PC-9 (cell line): ENCODE results near the gene HK2. TPM values are rescaled to one million over a fixed set of nuclear protein-coding genes. Genes with fewer than 3 reads are reported as not detected.

Experiments
- BruUV-seq: library from RNA; stranded (reverse); fragments of 400-500 nt; replicated peaks from 2 replicates; lab custom pipeline; 2021; lab: Mats Ljungman, UMichigan
- CTCF ChIA-PET: fragments of 300-600 bp; sonication (Branson Sonifier 250); formaldehyde crosslinking; loops from one replicate; lab custom pipeline; 2022; ENCODE audit warnings: antibody characterized with exemption; lab: Charles Lee
- POLR2A ChIA-PET: fragments of 300-600 bp; sonication (Branson Sonifier 250); formaldehyde crosslinking; loops from one replicate; lab custom pipeline; 2022; ENCODE audit warnings: antibody characterized with exemption; ENCODE audit not compliant: unreplicated experiment; lab: Charles Lee
- DNase-seq, 2 experiments: peaks; one replicate each; pipeline versions ENCODE4 v3.0.0 to v3.0.0-alpha.2; 2015 to 2022; ENCODE audit warnings: mixed read lengths in 1 of 2
- H2AFZ ChIP-seq: fragments of 200-600 bp; sonication (generic); 2 replicates; pipeline ENCODE4 v1.8.1; 2017; ENCODE audit warnings: antibody characterized with exemption
- H3F3A ChIP-seq: fragments of 200-600 bp; sonication (generic); 2 replicates; pipeline ENCODE4 v1.8.1; 2017; ENCODE audit warnings: antibody characterized with exemption, mild to moderate bottlenecking, low read depth; ENCODE audit not compliant: insufficient read depth
- H3K27ac ChIP-seq: fragments of 200-600 bp; sonication (generic); 2 replicates; pipeline ENCODE4 v1.6.1; 2016; ENCODE audit warnings: mixed run types
- H3K27me3 ChIP-seq: fragments of 200-600 bp; sonication (generic); 2 replicates; pipeline ENCODE4 v1.6.1; 2016; ENCODE audit warnings: low read depth, mixed run types; ENCODE audit not compliant: insufficient read depth
- H3K36me3 ChIP-seq: fragments of 200-600 bp; sonication (generic); 2 replicates; pipeline ENCODE4 v1.6.1; 2016; ENCODE audit warnings: low read depth, mixed run types
- H3K4me1 ChIP-seq: fragments of 200-600 bp; sonication (generic); replicated peaks from 2 replicates; pipeline ENCODE4 v1.6.1; 2016; ENCODE audit warnings: mixed run types; ENCODE audit not compliant: insufficient read depth
- H3K4me2 ChIP-seq: fragments of 200-600 bp; sonication (generic); 2 replicates; pipeline ENCODE4 v1.6.1; 2017; ENCODE audit warnings: mixed run types
- H3K4me3 ChIP-seq: fragments of 200-600 bp; sonication (generic); 2 replicates; pipeline ENCODE4 v1.6.1; 2016; ENCODE audit warnings: mixed run types
- H3K79me2 ChIP-seq: fragments of 200-600 bp; sonication (generic); 2 replicates; pipeline ENCODE4 v1.6.1; 2017; ENCODE audit warnings: low read depth, mixed run types
- H3K9me2 ChIP-seq: fragments of 200-600 bp; sonication (generic); 2 replicates; pipeline ENCODE4 v1.8.1; 2017; ENCODE audit warnings: mild to moderate bottlenecking; ENCODE audit not compliant: insufficient read depth
- H3K9me3 ChIP-seq: fragments of 200-600 bp; sonication (generic); 2 replicates; pipeline ENCODE4 v1.8.1; 2016; ENCODE audit warnings: low read depth; ENCODE audit not compliant: insufficient read depth
- H4K20me1 ChIP-seq: fragments of 200-600 bp; sonication (generic); 2 replicates; pipeline ENCODE4 v1.8.1; 2017; ENCODE audit not compliant: insufficient read depth
- EZH2 ChIP-seq: fragments of 200-600 bp; sonication (generic); IDR thresholded peaks from 2 replicates; pipeline ENCODE4 v1.8.0; 2017; ENCODE audit warnings: antibody characterized with exemption, low read depth
- intact Hi-C: fragments of 100-400 bp; cut with micrococcal nuclease; formaldehyde crosslinking; loops from one replicate; pipeline ENCODE4 v1.10.0; 2022; ENCODE audit not compliant: unreplicated experiment
- total RNA-seq: library from RNA; stranded (reverse); gene quantifications from 2 replicates; pipeline ENCODE4 v1.2.3, GENCODE V29; 2021
- TF ChIP-seq, protein P1 (sequence below): fragments of 200-600 bp; sonication (generic); conservative IDR thresholded peaks from 2 replicates; pipeline ENCODE4 v1.6.1; 2017; ENCODE audit warnings: mixed run types, antibody characterized with exemption, mild to moderate bottlenecking, moderate library complexity

The HK2 gene
- total RNA-seq, 1 experiment from 2014 or later, result 7.8 TPM

DNA sequence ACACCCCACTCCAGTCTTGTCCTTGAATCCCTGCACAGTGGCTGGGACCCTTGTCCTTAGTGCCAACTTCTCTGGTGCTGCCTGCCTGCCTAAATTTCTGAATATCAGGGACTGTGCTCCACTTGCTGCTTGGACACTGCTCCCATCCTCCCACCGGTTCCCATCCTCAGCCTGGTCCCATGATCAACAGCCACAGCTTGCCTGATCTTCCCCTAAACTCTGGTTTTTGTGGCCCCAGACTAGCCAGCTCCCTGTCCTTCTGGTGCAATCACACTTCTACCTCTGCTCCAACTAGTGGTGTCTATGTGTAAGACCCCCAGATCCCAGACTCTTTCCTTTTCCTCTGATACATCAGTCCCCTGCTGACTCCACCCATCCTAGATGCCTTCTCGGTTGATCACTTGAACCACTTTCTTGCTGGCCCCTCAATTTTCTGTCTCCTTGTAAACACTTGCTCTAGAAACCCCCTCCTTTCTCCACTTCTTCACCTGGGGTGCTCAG, 87.4 kb downstream of the HK2 start:
- Histone ChIP-seq H3K4me1 (peaks cover 36% of the 10 kb centered on the region), H4K20me1 (no peaks in the 10 kb centered on the region), H2AFZ (no peak overlapping the region), H3F3A (peaks cover 12% of the 10 kb centered on the region; the same call in 1 of the 2 replicates), H3K79me2 (no peaks in the 10 kb centered on the region), H3K27ac (no peak overlapping the region), H3K4me2 (no peak overlapping the region), H3K9me2 (no peaks in the 10 kb centered on the region), H3K27me3 (no peaks in the 10 kb centered on the region), H3K36me3 (no peaks in the 10 kb centered on the region), H3K9me3 (no peaks in the 10 kb centered on the region), H3K4me3 (no peak overlapping the region)
- TF ChIP-seq, protein P1, sequence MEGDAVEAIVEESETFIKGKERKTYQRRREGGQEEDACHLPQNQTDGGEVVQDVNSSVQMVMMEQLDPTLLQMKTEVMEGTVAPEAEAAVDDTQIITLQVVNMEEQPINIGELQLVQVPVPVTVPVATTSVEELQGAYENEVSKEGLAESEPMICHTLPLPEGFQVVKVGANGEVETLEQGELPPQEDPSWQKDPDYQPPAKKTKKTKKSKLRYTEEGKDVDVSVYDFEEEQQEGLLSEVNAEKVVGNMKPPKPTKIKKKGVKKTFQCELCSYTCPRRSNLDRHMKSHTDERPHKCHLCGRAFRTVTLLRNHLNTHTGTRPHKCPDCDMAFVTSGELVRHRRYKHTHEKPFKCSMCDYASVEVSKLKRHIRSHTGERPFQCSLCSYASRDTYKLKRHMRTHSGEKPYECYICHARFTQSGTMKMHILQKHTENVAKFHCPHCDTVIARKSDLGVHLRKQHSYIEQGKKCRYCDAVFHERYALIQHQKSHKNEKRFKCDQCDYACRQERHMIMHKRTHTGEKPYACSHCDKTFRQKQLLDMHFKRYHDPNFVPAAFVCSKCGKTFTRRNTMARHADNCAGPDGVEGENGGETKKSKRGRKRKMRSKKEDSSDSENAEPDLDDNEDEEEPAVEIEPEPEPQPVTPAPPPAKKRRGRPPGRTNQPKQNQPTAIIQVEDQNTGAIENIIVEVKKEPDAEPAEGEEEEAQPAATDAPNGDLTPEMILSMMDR, result no peak
- no peak for TF ChIP-seq EZH2
- intact Hi-C loops, result loop anchor here (10.0 kb wide), 1 partner anchor 134 kb away; no protein-coding TSS in a partner anchor
- ChIA-PET POLR2A (no interaction called here), CTCF (no interaction called here)
- DNase-seq, result no peak
- no TSS peak for BruUV-seq

DNA sequence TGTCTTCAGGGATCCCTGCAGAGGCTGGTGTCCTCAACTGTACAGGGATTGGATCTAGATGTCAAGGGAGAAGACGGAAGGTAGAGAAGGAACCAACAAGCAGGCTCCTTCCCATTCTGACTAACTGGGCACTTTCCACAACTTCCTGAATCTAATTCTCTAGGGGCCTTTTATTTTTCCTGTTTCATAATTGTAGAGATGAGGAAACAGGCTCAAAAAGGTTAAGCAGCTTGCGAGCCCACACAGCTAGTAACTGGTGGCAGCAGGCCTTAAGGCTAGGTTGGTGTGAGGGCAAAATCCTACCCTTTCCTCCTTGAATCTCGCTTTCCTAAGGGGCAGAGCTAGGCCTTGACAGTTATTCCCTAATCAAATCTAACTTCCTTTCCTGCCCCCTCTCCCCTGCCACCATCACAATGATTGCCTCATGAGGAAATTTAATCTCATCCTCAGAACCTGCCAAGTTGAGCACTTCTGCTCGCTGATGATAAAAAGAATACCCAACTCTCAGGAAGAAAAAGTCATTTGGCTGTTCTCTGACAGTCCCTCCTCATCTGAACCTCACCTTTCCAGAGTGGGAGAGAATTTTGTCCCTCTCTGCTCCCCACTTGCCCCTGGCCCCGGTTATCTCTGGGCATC, 88.8 kb downstream of the HK2 start:
- Histone ChIP-seq H3F3A (peaks cover 12% of the 10 kb centered on the region; the same call in 1 of the 2 replicates), H3K27ac (no peak overlapping the region), H3K79me2 (no peaks in the 10 kb centered on the region), H2AFZ (no peak overlapping the region), H3K9me3 (no peaks in the 10 kb centered on the region), H3K4me2 (no peak overlapping the region), H4K20me1 (no peaks in the 10 kb centered on the region), H3K27me3 (no peaks in the 10 kb centered on the region), H3K4me3 (no peak overlapping the region), H3K9me2 (no peaks in the 10 kb centered on the region), H3K36me3 (no peaks in the 10 kb centered on the region), H3K4me1 (peaks cover 25% of the 10 kb centered on the region)
- ChIA-PET POLR2A (no interaction called here), CTCF (interaction anchor here (0.6 kb wide), 1 partner anchor 293 kb away, joined by 12 read pairs; no protein-coding TSS in a partner anchor)
- DNase-seq, result no peak
- no peak for TF ChIP-seq EZH2
- TF ChIP-seq, protein P1, result no peak
- no TSS peak for BruUV-seq
- intact Hi-C loops, result loop anchor here (10.0 kb wide), 1 partner anchor 132 kb away; no protein-coding TSS in a partner anchor

- no peaks in the 10 kb centered on the region for H3K9me2 ChIP-seq
- H3K9me3 ChIP-seq, result no peaks in the 10 kb centered on the region
- no peak overlapping the region for H3K27ac ChIP-seq
- no peak overlapping the region for H2AFZ ChIP-seq
- H3F3A ChIP-seq, result peaks cover 5% of the 10 kb centered on the region; the same call in 1 of the 2 replicates
- ChIA-PET POLR2A (no interaction called here), CTCF (no interaction called here)
- TF ChIP-seq, protein P1, result no peak
- TF ChIP-seq EZH2, result no peak
- DNase-seq, result no peak
- BruUV-seq, result no TSS peak
- intact Hi-C loops, result loop anchor here (10.0 kb wide), 1 partner anchor 130 kb away; no protein-coding TSS in a partner anchor
- H3K4me2 ChIP-seq, result no peak overlapping the region
- no peak overlapping the region for H3K4me3 ChIP-seq
- no peaks in the 10 kb centered on the region for H3K36me3 ChIP-seq
- H3K79me2 ChIP-seq, result no peaks in the 10 kb centered on the region
- no peaks in the 10 kb centered on the region for H4K20me1 ChIP-seq
- H3K27me3 ChIP-seq, result no peaks in the 10 kb centered on the region
- H3K4me1 ChIP-seq, result peaks cover 9% of the 10 kb centered on the region
Measured at GRCh38 chr2:74924463-74925265, 90.7 kb downstream of the HK2 start.
